Thymus (tissue), 14 donors: Measurements from ENCODE around the gene ID3. TPM values are rescaled to one million over a fixed set of nuclear protein-coding genes. Genes with fewer than 3 reads are reported as not detected.

Experiments used
- DNase-seq, 9 donors: peaks; one replicate each; pipeline ENCODE4 v3.0.0-alpha.2; 2013; ENCODE audit warnings: low spot score in 9 of 9, low read depth in 6 of 9, missing footprints in 1 of 9
- H3K27ac ChIP-seq, 2 donors: one replicate each; pipeline ENCODE4 v1.5.1; 2013; ENCODE audit warnings: control low read depth in 1 of 2, low read depth in 1 of 2, low read length in 1 of 2, mild to moderate bottlenecking in 1 of 2, moderate library complexity in 1 of 2
- H3K27me3 ChIP-seq, 2 donors: one replicate each; pipeline ENCODE4 v1.5.1; 2013; ENCODE audit warnings: low read length in 1 of 2; ENCODE audit not compliant: control insufficient read depth in 2 of 2, insufficient read depth in 1 of 2
- H3K36me3 ChIP-seq, 2 donors: one replicate each; pipeline ENCODE4 v1.5.1; 2013; ENCODE audit warnings: low read length in 1 of 2, mild to moderate bottlenecking in 1 of 2, moderate library complexity in 1 of 2; ENCODE audit not compliant: control insufficient read depth in 2 of 2, insufficient read depth in 2 of 2
- H3K4me1 ChIP-seq, 2 donors: one replicate each; pipeline ENCODE4 v1.5.1; 2013; ENCODE audit warnings: low read length in 2 of 2; ENCODE audit not compliant: control insufficient read depth in 2 of 2, insufficient read depth in 2 of 2
- H3K4me3 ChIP-seq, 2 donors: one replicate each; pipeline ENCODE4 v1.5.1; 2013; ENCODE audit warnings: low read length in 2 of 2, control low read depth in 1 of 2, mild to moderate bottlenecking in 1 of 2
- H3K9me3 ChIP-seq, 2 donors: one replicate each; pipeline ENCODE4 v1.5.1; 2013; ENCODE audit warnings: low read length in 1 of 2, mild to moderate bottlenecking in 1 of 2; ENCODE audit not compliant: control insufficient read depth in 2 of 2, insufficient read depth in 1 of 2
- WGBS: extraction: QIAGEN DNeasy Blood & Tissue Kit; methylation state at CpG from one replicate; pipeline ENCODE4 v1.1.7; 2013; 5-methylcytosine and 5-hydroxymethylcytosine counted together
- long read RNA-seq, 10 donors: transcript quantifications; one replicate each; lab custom pipeline, GENCODE V29; 2026
- polyA plus RNA-seq: library from polyadenylated mRNA; stranded (reverse); fragments of 200-250 nt; gene quantifications from one replicate; pipeline ENCODE4 v1.2.3, GENCODE V29; 2013
- total RNA-seq: library from RNA; stranded (reverse); fragments of 120-200 nt; gene quantifications from one replicate; pipeline ENCODE4 v1.2.4, GENCODE V29; 2013
- donor health status: healthy.

The ID3 gene, protein sequence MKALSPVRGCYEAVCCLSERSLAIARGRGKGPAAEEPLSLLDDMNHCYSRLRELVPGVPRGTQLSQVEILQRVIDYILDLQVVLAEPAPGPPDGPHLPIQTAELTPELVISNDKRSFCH
- total RNA-seq, result 255 TPM
- polyA plus RNA-seq, result 131 TPM
- long read RNA-seq, donor 1, transcript ID3-201 (3 exons, 1,251 nt), result major isoform, 20 of 33 reads
- long read RNA-seq, donor 1, partial matches to known transcripts, result 12 of 33 reads
- long read RNA-seq, donor 1, other reads (novel, unspliced or antisense), result 0 of 33 reads
- long read RNA-seq, donor 2, transcript ID3-202 (2 exons, 623 nt), result minor isoform, 9 of 389 reads
- long read RNA-seq, donor 2, transcript ID3-201 (3 exons, 1,251 nt), result major isoform, 359 of 389 reads
- long read RNA-seq, donor 2, transcript ID3-203 (2 exons, 892 nt), result minor isoform, 10 of 389 reads
- long read RNA-seq, donor 2, partial matches to known transcripts, result 0 of 389 reads
- long read RNA-seq, donor 2, other reads (novel, unspliced or antisense), result 11 of 389 reads
- long read RNA-seq, donor 3, transcript ID3-203 (2 exons, 892 nt), result minor isoform, 8 of 312 reads
- long read RNA-seq, donor 3, transcript ID3-201 (3 exons, 1,251 nt), result major isoform, 300 of 312 reads
- long read RNA-seq, donor 3, partial matches to known transcripts, result 0 of 312 reads
- long read RNA-seq, donor 3, other reads (novel, unspliced or antisense), result 0 of 312 reads
- long read RNA-seq, donor 4, transcript ID3-201 (3 exons, 1,251 nt), result major isoform, 160 of 167 reads
- long read RNA-seq, donor 4, transcript ID3-203 (2 exons, 892 nt), result minor isoform, 5 of 167 reads
- long read RNA-seq, donor 4, partial matches to known transcripts, result 0 of 167 reads
- long read RNA-seq, donor 4, other reads (novel, unspliced or antisense), result 0 of 167 reads
- long read RNA-seq, donor 5, transcript ID3-201 (3 exons, 1,251 nt), result major isoform, 344 of 368 reads
- long read RNA-seq, donor 5, transcript ID3-202 (2 exons, 623 nt), result minor isoform, 7 of 368 reads
- long read RNA-seq, donor 5, transcript ID3-203 (2 exons, 892 nt), result minor isoform, 10 of 368 reads
- long read RNA-seq, donor 5, partial matches to known transcripts, result 0 of 368 reads
- long read RNA-seq, donor 5, other reads (novel, unspliced or antisense), result 7 of 368 reads
- long read RNA-seq, donor 6, transcript ID3-202 (2 exons, 623 nt), result minor isoform, 6 of 150 reads
- long read RNA-seq, donor 6, transcript ID3-201 (3 exons, 1,251 nt), result major isoform, 143 of 150 reads
- long read RNA-seq, donor 6, partial matches to known transcripts, result 0 of 150 reads
- long read RNA-seq, donor 6, other reads (novel, unspliced or antisense), result 0 of 150 reads
- long read RNA-seq, donor 7, transcript ID3-202 (2 exons, 623 nt), result minor isoform, 5 of 196 reads
- long read RNA-seq, donor 7, transcript ID3-201 (3 exons, 1,251 nt), result major isoform, 179 of 196 reads
- long read RNA-seq, donor 7, transcript ID3-203 (2 exons, 892 nt), result minor isoform, 7 of 196 reads
- long read RNA-seq, donor 7, partial matches to known transcripts, result 0 of 196 reads
- long read RNA-seq, donor 7, other reads (novel, unspliced or antisense), result 5 of 196 reads
- long read RNA-seq, donor 8, transcript ID3-201 (3 exons, 1,251 nt), result major isoform, 101 of 103 reads
- long read RNA-seq, donor 8, partial matches to known transcripts, result 0 of 103 reads
- long read RNA-seq, donor 8, other reads (novel, unspliced or antisense), result 0 of 103 reads
- long read RNA-seq, donor 9, transcript ID3-201 (3 exons, 1,251 nt), result major isoform, 89 of 95 reads
- long read RNA-seq, donor 9, partial matches to known transcripts, result 0 of 95 reads
- long read RNA-seq, donor 9, other reads (novel, unspliced or antisense), result 0 of 95 reads
- long read RNA-seq, donor 10, transcript ID3-201 (3 exons, 1,251 nt), result major isoform, 160 of 173 reads
- long read RNA-seq, donor 10, partial matches to known transcripts, result 0 of 173 reads
- long read RNA-seq, donor 10, other reads (novel, unspliced or antisense), result 8 of 173 reads

DNA sequence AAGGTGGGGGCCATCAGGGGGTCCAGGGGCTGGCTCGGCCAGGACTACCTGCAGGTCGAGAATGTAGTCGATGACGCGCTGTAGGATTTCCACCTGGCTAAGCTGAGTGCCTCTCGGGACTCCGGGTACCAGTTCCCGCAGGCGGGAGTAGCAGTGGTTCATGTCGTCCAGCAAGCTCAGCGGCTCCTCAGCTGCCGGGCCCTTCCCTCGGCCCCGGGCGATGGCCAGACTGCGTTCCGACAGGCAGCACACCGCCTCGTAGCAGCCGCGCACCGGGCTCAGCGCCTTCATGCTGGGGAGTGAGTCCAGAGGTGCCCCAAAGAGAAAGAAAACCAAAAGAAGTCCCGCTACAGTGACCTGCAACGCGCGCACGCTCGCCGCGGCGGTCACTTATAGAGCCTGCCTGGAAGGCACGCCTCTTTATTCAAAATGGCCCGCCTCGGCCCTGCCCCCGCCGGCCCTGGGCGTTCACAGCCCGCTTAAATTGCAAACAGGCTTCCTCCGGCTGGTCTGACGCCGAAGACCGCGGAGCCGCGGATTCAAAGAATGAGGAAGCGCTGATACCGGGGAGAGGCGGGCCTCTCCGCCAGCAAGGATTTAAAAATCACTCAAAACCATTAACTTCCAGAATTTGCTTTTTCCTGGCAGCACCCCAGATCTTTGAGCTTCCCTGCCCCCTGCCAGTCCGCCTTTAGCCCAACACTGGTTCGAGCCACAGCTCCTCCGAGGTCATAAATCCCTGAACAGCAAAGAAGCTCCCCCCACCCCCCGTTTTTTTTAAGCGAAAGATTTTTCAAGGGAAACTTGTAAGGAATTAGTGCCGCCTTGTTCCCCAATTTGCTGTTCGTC is at the start of gene ID3:
Gene ID3 (minus strand): TSS at position 366 of the 849 bp plus-strand sequence. CDS start 75 bp downstream, at position 291.
- peak in 5 of 9 donors; percentile 84 to 94 (median 87) for DNase-seq
- H3K9me3 ChIP-seq, result no peaks in the 10 kb centered on the region
- H3K4me3 ChIP-seq, result peak within 1 kb of the TSS; percentile 70 to 84
- H3K27ac ChIP-seq, result peak within 1 kb of the TSS; percentile 94 to 95
- peaks cover 0 to 25% of the 10 kb centered on the region in 2 donors for H3K36me3 ChIP-seq
- H3K27me3 ChIP-seq, result peaks cover 6 to 43% of the 10 kb centered on the region in 2 donors
- WGBS, result under 1% methylated on average over 57 of the region's 57 CpGs
- H3K4me1 ChIP-seq, result peaks cover 50 to 90% of the 10 kb centered on the region in 2 donors

DNA sequence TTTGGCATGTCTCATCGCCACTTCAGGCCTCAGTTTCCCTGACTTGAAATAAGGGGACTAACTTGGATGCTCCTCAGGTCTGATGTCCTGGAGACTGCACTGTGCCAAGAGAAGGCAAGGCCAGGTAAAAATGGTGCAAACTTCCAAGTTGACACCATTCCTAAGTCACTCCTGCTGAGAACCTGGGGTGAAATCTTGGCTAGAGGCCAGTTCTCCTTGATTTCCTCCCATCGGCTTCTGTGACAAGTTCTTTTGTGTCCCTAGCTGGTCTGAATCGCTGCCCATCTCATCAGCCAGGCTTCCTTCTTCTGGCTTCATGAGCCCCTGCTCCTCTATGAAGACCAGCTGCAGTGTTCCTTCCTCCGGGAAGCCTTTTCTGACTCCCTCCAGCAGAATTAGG is 48.6 kb upstream of the ID3 start:
- H3K36me3 ChIP-seq, result no peaks in the 10 kb centered on the region
- H3K27me3 ChIP-seq, result no peaks in the 10 kb centered on the region
- peak overlapping the region; percentile 33 to 86 for H3K27ac ChIP-seq
- 93% methylated on average over 4 of the region's 4 CpGs for WGBS
- H3K4me3 ChIP-seq, result no peak overlapping the region
- H3K4me1 ChIP-seq, result peaks cover 49 to 94% of the 10 kb centered on the region in 2 donors
- no peak for DNase-seq
- no peaks in the 10 kb centered on the region for H3K9me3 ChIP-seq

DNA sequence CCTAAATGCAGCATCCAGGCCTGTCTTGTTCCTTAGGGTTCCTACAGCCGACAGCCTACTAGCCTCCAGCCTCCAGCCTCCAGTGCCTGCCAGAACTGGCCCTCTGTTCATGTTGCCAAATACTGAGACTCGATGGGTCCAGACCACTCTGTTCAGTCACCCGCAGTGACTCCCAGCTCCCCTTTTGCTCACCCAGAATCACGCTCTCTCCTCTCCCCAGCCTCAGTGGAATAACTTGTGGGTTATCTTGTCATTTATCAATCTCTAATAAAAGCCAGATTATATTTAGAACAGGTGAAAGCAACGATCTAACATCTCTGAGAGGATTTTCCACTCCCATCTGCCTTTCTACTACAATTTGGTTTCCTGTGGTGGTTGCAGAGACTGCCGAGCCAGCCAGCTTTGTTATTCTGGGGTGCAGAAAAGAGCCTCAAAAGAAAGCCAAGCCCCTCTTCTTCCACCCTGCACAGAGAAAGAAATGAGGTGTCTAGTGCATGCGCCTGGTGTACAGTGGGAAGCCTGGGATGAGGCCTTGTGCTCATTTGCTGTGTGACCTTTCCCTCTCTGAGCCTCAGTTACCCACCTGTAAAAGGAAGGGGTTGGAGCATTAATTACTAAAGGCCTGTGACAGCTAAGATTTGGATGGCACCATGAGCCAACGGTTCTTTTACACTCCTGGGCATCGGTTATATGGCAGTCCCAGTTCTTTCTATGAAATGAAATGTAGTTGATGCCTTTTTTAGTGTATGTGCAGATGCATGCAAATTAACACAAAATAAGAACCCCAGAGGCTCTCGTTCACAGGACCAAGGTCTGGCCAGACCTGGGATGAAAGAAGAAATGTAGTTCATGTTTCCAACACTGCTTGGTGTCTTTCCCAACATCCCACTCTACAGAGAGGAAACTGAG is 42.9 kb upstream of the ID3 start:
- no peaks in the 10 kb centered on the region for H3K36me3 ChIP-seq
- no peaks in the 10 kb centered on the region for H3K27me3 ChIP-seq
- peak overlapping the region; percentile 7 to 47 for H3K4me3 ChIP-seq
- H3K4me1 ChIP-seq, result peaks cover 65 to 98% of the 10 kb centered on the region in 2 donors
- DNase-seq, result peak in 1 of 9 donors; percentile 81
- 32% methylated on average over 10 of the region's 10 CpGs for WGBS
- no peaks in the 10 kb centered on the region for H3K9me3 ChIP-seq
- peak overlapping the region; percentile 96 to 98 for H3K27ac ChIP-seq

DNA sequence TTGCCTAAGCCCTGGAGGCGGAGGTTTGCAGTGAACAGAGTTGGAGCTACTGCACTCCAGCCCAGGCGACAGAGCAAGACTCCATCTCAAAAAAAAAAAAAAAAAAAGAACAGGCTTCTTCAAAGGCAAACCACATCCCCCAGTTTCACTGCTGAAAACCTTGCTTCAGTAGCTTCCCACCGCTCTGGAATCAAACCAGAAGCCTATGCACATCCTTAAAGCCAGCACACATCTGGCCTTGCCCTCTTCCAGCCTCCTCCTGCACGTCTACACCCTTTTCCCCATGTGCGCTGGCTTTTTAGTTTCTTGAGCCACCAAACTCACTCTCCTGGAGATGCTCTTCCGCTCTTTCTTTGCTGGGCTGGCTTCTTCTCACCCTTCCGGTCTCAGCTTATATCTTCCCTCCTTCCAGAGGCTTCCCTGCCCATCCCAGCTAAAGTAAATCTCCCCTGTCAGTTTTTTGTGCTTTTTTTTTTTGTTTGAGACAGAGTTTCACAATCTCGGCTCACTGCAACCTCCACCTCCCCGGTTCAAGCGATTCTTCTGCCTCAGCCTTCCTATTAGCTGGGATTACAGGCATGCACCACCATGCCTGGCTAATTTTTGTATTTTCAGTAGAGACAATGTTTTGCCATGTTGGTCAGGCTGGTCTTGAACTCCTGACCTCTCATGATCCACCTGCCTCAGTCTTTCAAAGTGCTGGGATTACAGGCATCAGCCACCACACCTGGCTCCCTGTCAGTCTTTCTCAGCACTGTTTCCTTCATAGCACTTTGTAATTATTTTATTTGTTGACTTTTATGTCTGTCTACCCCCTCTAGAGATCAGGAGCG is 42.0 kb upstream of the ID3 start:
- Histone ChIP-seq H3K4me1 (peaks cover 62 to 98% of the 10 kb centered on the region in 2 donors), H3K27ac (peak overlapping the region; percentile 96 to 98), H3K4me3 (peak overlapping the region; percentile 34 to 47), H3K27me3 (no peaks in the 10 kb centered on the region), H3K36me3 (no peaks in the 10 kb centered on the region), H3K9me3 (no peaks in the 10 kb centered on the region)
- DNase-seq, result peak in 3 of 9 donors; percentile 71 to 90 (median 77)
- WGBS, result 28% methylated on average over 11 of the region's 11 CpGs

DNA sequence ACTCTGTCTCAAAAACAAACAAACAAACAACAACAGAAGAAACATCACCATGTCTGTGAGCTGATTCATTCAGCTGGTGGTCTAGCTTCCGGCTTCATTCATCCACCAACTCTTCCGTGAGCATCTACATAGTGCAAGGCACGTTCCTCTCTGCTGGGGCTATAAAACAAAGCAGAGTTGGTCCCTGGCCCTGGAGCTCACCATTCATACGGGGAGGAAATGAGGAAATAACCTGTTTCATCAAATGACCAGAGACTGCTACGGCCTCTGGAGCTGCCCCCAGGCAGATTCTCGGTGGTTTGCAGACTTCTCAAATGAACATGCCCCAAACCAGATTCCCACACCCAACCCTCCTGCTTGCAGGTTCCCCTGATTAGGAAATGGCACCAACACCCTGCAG is 41.0 kb upstream of the ID3 start:
- no peaks in the 10 kb centered on the region for H3K36me3 ChIP-seq
- H3K4me1 ChIP-seq, result peaks cover 62 to 99% of the 10 kb centered on the region in 2 donors
- 80% methylated on average over 6 of the region's 6 CpGs for WGBS

DNA sequence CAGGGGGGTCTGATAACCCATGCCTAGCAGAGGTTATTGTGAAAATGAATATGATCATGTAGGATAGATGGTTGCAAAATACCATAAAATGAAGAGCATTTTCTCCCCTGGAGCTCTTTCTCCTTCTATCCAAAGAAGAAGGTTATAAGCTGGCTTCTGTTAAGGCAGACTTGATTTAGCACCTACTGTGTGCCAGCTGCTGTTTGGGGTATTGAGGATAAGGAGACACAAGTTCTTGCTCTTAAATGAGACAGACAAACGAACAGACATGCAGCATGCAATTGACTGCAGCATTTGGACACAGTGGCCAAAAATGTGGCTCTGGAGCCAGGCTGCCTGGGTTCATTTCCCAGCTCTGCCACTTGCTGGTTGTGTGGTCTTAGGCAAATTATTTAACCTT is 39.8 kb upstream of the ID3 start:
- no peaks in the 10 kb centered on the region for H3K36me3 ChIP-seq
- no peaks in the 10 kb centered on the region for H3K9me3 ChIP-seq
- peaks cover 71 to 99% of the 10 kb centered on the region in 2 donors for H3K4me1 ChIP-seq
- 71% methylated on average over 1 of the region's 1 CpG for WGBS
- DNase-seq, result no peak
- H3K27me3 ChIP-seq, result no peaks in the 10 kb centered on the region
- peak overlapping the region in 1 of 2 donors; percentile 47 for H3K4me3 ChIP-seq
- H3K27ac ChIP-seq, result peak overlapping the region; percentile 94 to 96

More for the DNA sequence above, 41.0 kb upstream of the ID3 start:
- Histone ChIP-seq H3K27ac (peak overlapping the region; percentile 96 to 98), H3K4me3 (peak overlapping the region; percentile 21 to 47), H3K27me3 (no peaks in the 10 kb centered on the region), H3K9me3 (no peaks in the 10 kb centered on the region)
- no peak for DNase-seq
